Trophoblast cell (in vitro differentiated cells and primary cell): ENCODE results near the gene BTBD9.

Source experiments
- DNase-seq, 2 donors: peaks; one replicate each; pipeline ENCODE4 v3.0.0-alpha.2; 2016
- H2AFZ ChIP-seq: 2 replicates; pipeline ENCODE4 v1.6.1; 2013; ENCODE audit warnings: low read length, moderate library complexity, mild to moderate bottlenecking; ENCODE audit not compliant: insufficient read depth, poor library complexity
- H2AK5ac ChIP-seq: 2 replicates; pipeline ENCODE4 v1.6.1; 2013; ENCODE audit warnings: mild to moderate bottlenecking, low read length
- H2BK120ac ChIP-seq: 2 replicates; pipeline ENCODE4 v1.6.1; 2013; ENCODE audit warnings: low read length, mild to moderate bottlenecking, moderate library complexity; ENCODE audit not compliant: insufficient read depth, poor library complexity
- H2BK12ac ChIP-seq: 2 replicates; pipeline ENCODE4 v1.6.1; 2013; ENCODE audit warnings: mild to moderate bottlenecking, low read length, moderate library complexity
- H2BK5ac ChIP-seq: 2 replicates; pipeline ENCODE4 v1.6.1; 2013; ENCODE audit warnings: low read length, low read depth, moderate library complexity, mild to moderate bottlenecking; ENCODE audit not compliant: poor library complexity
- H3K14ac ChIP-seq: 2 replicates; pipeline ENCODE4 v1.6.1; 2013; ENCODE audit warnings: mild to moderate bottlenecking, low read length
- H3K18ac ChIP-seq: 2 replicates; pipeline ENCODE4 v1.6.1; 2013; ENCODE audit warnings: mild to moderate bottlenecking, low read length
- H3K23ac ChIP-seq: 2 replicates; pipeline ENCODE4 v1.6.1; 2013; ENCODE audit warnings: low read length
- H3K27ac ChIP-seq: 2 replicates; pipeline ENCODE4 v1.5.1; 2013; ENCODE audit warnings: low read depth, mild to moderate bottlenecking, inconsistent platforms, low read length, moderate library complexity
- H3K27me3 ChIP-seq: 2 replicates; pipeline ENCODE4 v1.6.1; 2013; ENCODE audit warnings: inconsistent platforms, mild to moderate bottlenecking, low read length, moderate library complexity; ENCODE audit not compliant: insufficient read depth
- H3K36me3 ChIP-seq, 2 experiments: 1 replicate in 1 of 2; 2 replicates in 1 of 2; pipeline ENCODE4 v1.6.1; 2013; ENCODE audit warnings: low read length in 2 of 2, mild to moderate bottlenecking in 2 of 2, moderate library complexity in 1 of 2; ENCODE audit not compliant: insufficient read depth in 2 of 2, control insufficient read depth in 1 of 2
- H3K4ac ChIP-seq: 2 replicates; pipeline ENCODE4 v1.6.1; 2013; ENCODE audit warnings: low read depth, mild to moderate bottlenecking, low read length, moderate library complexity
- H3K4me1 ChIP-seq, 2 experiments: 1 replicate in 1 of 2; 2 replicates in 1 of 2; pipeline ENCODE4 v1.6.1; 2013; ENCODE audit warnings: low read length in 2 of 2, mild to moderate bottlenecking in 2 of 2, moderate library complexity in 1 of 2; ENCODE audit not compliant: insufficient read depth in 2 of 2, control insufficient read depth in 1 of 2
- H3K4me2 ChIP-seq: 2 replicates; pipeline ENCODE4 v1.6.1; 2013; ENCODE audit warnings: inconsistent platforms, mild to moderate bottlenecking, low read length, moderate library complexity
- H3K4me3 ChIP-seq: 2 replicates; pipeline ENCODE4 v1.5.1; 2013; ENCODE audit warnings: mild to moderate bottlenecking, low read depth, low read length, inconsistent platforms
- H3K79me1 ChIP-seq: one replicate; pipeline ENCODE4 v1.6.1; 2013; ENCODE audit warnings: low read length
- H3K79me2 ChIP-seq: 2 replicates; pipeline ENCODE4 v1.6.1; 2013; ENCODE audit warnings: low read length, mild to moderate bottlenecking; ENCODE audit not compliant: control insufficient read depth, insufficient read depth, poor library complexity
- H3K9ac ChIP-seq: 2 replicates; pipeline ENCODE4 v1.6.1; 2013; ENCODE audit warnings: mild to moderate bottlenecking, low read length
- H3K9me3 ChIP-seq: 2 replicates; pipeline ENCODE4 v1.6.1; 2013; ENCODE audit warnings: low read depth, mild to moderate bottlenecking, control low read depth, inconsistent platforms, low read length; ENCODE audit not compliant: insufficient read depth
- H4K12ac ChIP-seq: 2 replicates; pipeline ENCODE4 v1.6.1; 2013; ENCODE audit warnings: low read depth, mild to moderate bottlenecking, low read length, moderate library complexity
- H4K8ac ChIP-seq: 2 replicates; pipeline ENCODE4 v1.6.1; 2013; ENCODE audit warnings: low read depth, mild to moderate bottlenecking, low read length, moderate library complexity
- H4K91ac ChIP-seq: one replicate; pipeline ENCODE4 v1.6.1; 2013; ENCODE audit warnings: low read depth, mild to moderate bottlenecking, low read length, moderate library complexity
- WGBS: extraction: QIAGEN DNeasy Blood & Tissue Kit; methylation state at CpG from one replicate; pipeline ENCODE4 v1.1.7; 2013; ENCODE audit warnings: missing lambda C conversion rate; ENCODE audit not compliant: insufficient read length, insufficient coverage; ENCODE audit errors: extremely low coverage; 5-methylcytosine and 5-hydroxymethylcytosine counted together

Gene BTBD9

DNA sequence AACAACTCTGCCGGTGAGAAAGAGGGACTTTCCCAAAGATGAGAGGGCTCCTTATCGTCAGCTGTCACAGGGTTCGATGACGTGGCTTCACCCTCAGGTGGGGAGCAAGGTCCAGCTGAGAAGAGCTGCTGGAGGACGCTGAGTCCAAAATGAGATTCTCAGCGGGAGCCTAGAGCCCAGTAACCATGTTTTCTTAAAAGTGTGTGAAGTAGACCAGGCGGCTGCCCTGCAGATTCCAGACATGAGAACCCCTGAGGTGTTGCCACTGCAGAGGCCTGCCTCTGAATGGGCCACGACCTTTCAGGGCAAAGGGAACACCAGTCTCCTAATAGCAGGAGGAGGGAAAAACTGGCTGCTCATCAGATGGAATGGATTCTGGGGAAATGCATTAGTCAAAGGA, 375.1 kb downstream of the BTBD9 start:
- Histone ChIP-seq H2BK5ac (peak overlapping the region; percentile 35), H3K18ac (no peak overlapping the region), H3K36me3 (no peaks in the 10 kb centered on the region), H3K27ac (peak overlapping the region; percentile 82), H2BK120ac (peak overlapping the region; percentile 54), H3K79me2 (no peaks in the 10 kb centered on the region), H2AFZ (no peak overlapping the region), H3K23ac (no peak overlapping the region), H3K27me3 (no peaks in the 10 kb centered on the region), H3K9me3 (no peaks in the 10 kb centered on the region), H4K12ac (peak overlapping the region; percentile 52), H3K4ac (no peak overlapping the region), H4K91ac (peak overlapping the region; percentile 55), H3K9ac (no peak overlapping the region), H3K79me1 (peaks cover 16% of the 10 kb centered on the region), H3K4me2 (peak overlapping the region; percentile 4), H3K14ac (no peak overlapping the region), H2AK5ac (no peak overlapping the region), H3K4me1 (peaks cover 9 to 32% of the 10 kb centered on the region in 2 experiments), H2BK12ac (peak overlapping the region; percentile 58), H4K8ac (peak overlapping the region; percentile 34), H3K4me3 (no peak overlapping the region)
- WGBS: no CpG with 5 or more reads among the region's 8 CpGs
- no peak for DNase-seq

GRCh38 chr6:38262609-38263008, 377.1 kb downstream of the BTBD9 start:
- no peak overlapping the region for H2AFZ ChIP-seq

DNA sequence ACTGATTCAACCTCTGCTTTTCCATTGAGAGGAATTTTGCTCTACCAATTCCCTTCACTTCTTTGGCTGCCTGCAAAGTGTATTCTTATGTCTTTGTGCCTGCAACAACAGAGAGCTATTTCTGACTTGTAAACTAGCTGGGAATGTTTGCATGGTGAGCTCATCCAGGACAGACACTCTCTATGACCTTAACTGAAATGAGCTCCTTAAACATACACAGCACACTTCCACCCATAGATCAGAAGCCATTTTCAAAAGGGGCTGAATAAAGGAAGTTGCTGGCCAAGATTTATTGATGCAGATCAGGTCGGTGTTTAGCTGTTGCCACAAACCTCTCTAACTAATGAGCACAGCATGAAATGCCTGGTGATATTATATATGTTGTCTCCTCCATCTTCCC, 377.7 kb downstream of the BTBD9 start:
- H3K23ac ChIP-seq: no peak overlapping the region
- H3K4me3 ChIP-seq: no peak overlapping the region
- H2BK120ac ChIP-seq: no peak overlapping the region
- no peak overlapping the region for H2BK5ac ChIP-seq
- no peak for DNase-seq
- H2BK12ac ChIP-seq: no peak overlapping the region
- H3K4ac ChIP-seq: no peak overlapping the region
- H3K14ac ChIP-seq: no peak overlapping the region
- no peaks in the 10 kb centered on the region for H3K36me3 ChIP-seq
- H4K91ac ChIP-seq: no peak overlapping the region
- H3K4me1 ChIP-seq: peaks cover 9 to 29% of the 10 kb centered on the region in 2 experiments
- H4K12ac ChIP-seq: no peak overlapping the region
- no peaks in the 10 kb centered on the region for H3K27me3 ChIP-seq
- no peak overlapping the region for H4K8ac ChIP-seq
- H3K9ac ChIP-seq: no peak overlapping the region
- no peak overlapping the region for H2AFZ ChIP-seq
- no peaks in the 10 kb centered on the region for H3K9me3 ChIP-seq
- H2AK5ac ChIP-seq: no peak overlapping the region
- peak overlapping the region; percentile 82 for H3K27ac ChIP-seq
- WGBS: no CpG with 5 or more reads among the region's 1 CpG
- H3K79me1 ChIP-seq: peaks cover 16% of the 10 kb centered on the region
- H3K18ac ChIP-seq: no peak overlapping the region
- H3K79me2 ChIP-seq: no peaks in the 10 kb centered on the region
- peak overlapping the region; percentile 23 for H3K4me2 ChIP-seq

More at GRCh38 chr6:38262609-38263008, 377.1 kb downstream of the BTBD9 start:
- no peak overlapping the region for H3K23ac ChIP-seq
- WGBS: no CpG with 5 or more reads among the region's 2 CpGs
- no peak overlapping the region for H2BK120ac ChIP-seq
- DNase-seq: no peak
- H2BK12ac ChIP-seq: no peak overlapping the region
- no peak overlapping the region for H3K14ac ChIP-seq
- no peaks in the 10 kb centered on the region for H3K9me3 ChIP-seq
- no peak overlapping the region for H4K91ac ChIP-seq
- H2BK5ac ChIP-seq: peak overlapping the region; percentile 31
- peaks cover 9 to 29% of the 10 kb centered on the region in 2 experiments for H3K4me1 ChIP-seq
- no peak overlapping the region for H3K9ac ChIP-seq
- no peak overlapping the region for H4K12ac ChIP-seq
- no peak overlapping the region for H3K4me2 ChIP-seq
- peaks cover 16% of the 10 kb centered on the region for H3K79me1 ChIP-seq
- no peaks in the 10 kb centered on the region for H3K27me3 ChIP-seq
- H2AK5ac ChIP-seq: no peak overlapping the region
- H3K27ac ChIP-seq: peak overlapping the region; percentile 82
- no peaks in the 10 kb centered on the region for H3K36me3 ChIP-seq
- no peak overlapping the region for H3K18ac ChIP-seq
- H3K79me2 ChIP-seq: no peaks in the 10 kb centered on the region
- no peak overlapping the region for H4K8ac ChIP-seq
- H3K4ac ChIP-seq: no peak overlapping the region
- no peak overlapping the region for H3K4me3 ChIP-seq

- Histone ChIP-seq H3K4me2 (peak overlapping the region; percentile 20), H4K8ac (no peak overlapping the region), H3K23ac (no peak overlapping the region), H2BK120ac (peak overlapping the region; percentile 39), H3K79me2 (no peaks in the 10 kb centered on the region), H3K18ac (no peak overlapping the region), H3K27ac (peak overlapping the region; percentile 52), H3K4ac (no peak overlapping the region), H3K9ac (no peak overlapping the region), H4K12ac (no peak overlapping the region), H2BK12ac (peak overlapping the region; percentile 4), H3K79me1 (peaks cover 16% of the 10 kb centered on the region), H3K27me3 (no peaks in the 10 kb centered on the region), H3K4me1 (peaks cover 9 to 27% of the 10 kb centered on the region in 2 experiments), H3K9me3 (no peaks in the 10 kb centered on the region), H3K4me3 (no peak overlapping the region), H4K91ac (no peak overlapping the region), H2AK5ac (no peak overlapping the region), H2AFZ (no peak overlapping the region), H3K36me3 (no peaks in the 10 kb centered on the region), H2BK5ac (peak overlapping the region; percentile 16), H3K14ac (no peak overlapping the region)
- no CpG with 5 or more reads among the region's 3 CpGs for WGBS
- DNase-seq: no peak
These were observed 378.1 kb downstream of the BTBD9 start for GRCh38 chr6:38261626-38262025.
